GM12878 (cell line): ENCODE results near the gene PACS1. TPM values are rescaled to one million over a fixed set of nuclear protein-coding genes. Genes with fewer than 3 reads are reported as not detected.

Experiments used
- ATAC-seq: fragments of 200-7000 bp; cut with Tn5 transposase; 3 replicates; pipeline ENCODE4 v1.9.1; 2020; ENCODE audit warnings: mild to moderate bottlenecking, moderate library complexity
- BruUV-seq: library from RNA; stranded (reverse); fragments of 400-500 nt; replicated peaks from 2 replicates; lab custom pipeline; 2021; lab: Mats Ljungman, UMichigan
- CTCF ChIA-PET: fragments of 300-600 bp; sonication (Branson Sonifier 250); formaldehyde crosslinking; extraction: SDS; loops from one replicate; lab custom pipeline; 2021; ENCODE audit warnings: inconsistent platforms; lab: Yijun Ruan, JAX
- POLR2A ChIA-PET: fragments of 350-600 bp; formaldehyde crosslinking; extraction: SDS; loops from one replicate; lab custom pipeline; 2021; ENCODE audit warnings: inconsistent platforms; lab: Charles Lee
- RAD21 ChIA-PET: fragments of 300-600 bp; sonication (Branson Sonifier 250); formaldehyde crosslinking; loops from one replicate; lab custom pipeline; 2023; ENCODE audit warnings: antibody characterized with exemption; ENCODE audit not compliant: unreplicated experiment; lab: Charles Lee
- SMC1A ChIA-PET: fragments of 300-600 bp; sonication (Branson Sonifier 250); formaldehyde crosslinking; loops from one replicate; lab custom pipeline; 2023; ENCODE audit not compliant: unreplicated experiment, uncharacterized antibody; lab: Charles Lee
- DNase-seq: peaks from one replicate; pipeline ENCODE4 v3.0.0-alpha.2; 2011; ENCODE audit warnings: low read depth, low spot score
- FAIRE-seq: peaks from 3 replicates; lab custom pipeline; 2011; peaks lifted over from hg19 to GRCh38; lab: Jason Lieb, UNC
- H2AFZ ChIP-seq: 2 replicates; pipeline ENCODE4 v1.6.0; 2011; ENCODE audit warnings: low read depth, low read length, control low read depth; ENCODE audit not compliant: control insufficient read depth
- H3K27ac ChIP-seq: 2 replicates; pipeline ENCODE4 v1.5.1; 2011; ENCODE audit warnings: control low read depth; ENCODE audit not compliant: control insufficient read depth, insufficient read depth
- H3K27me3 ChIP-seq, 2 experiments: replicated peaks in 1 of 2; 2 replicates each; pipeline versions ENCODE4 v1.6.0 to v1.6.1; 2011; ENCODE audit warnings: low read length in 1 of 2; ENCODE audit not compliant: control insufficient read depth in 2 of 2, insufficient read depth in 2 of 2
- H3K36me3 ChIP-seq, 2 experiments: 2 replicates each; pipeline ENCODE4 v1.5.1; 2011; ENCODE audit warnings: low read length in 1 of 2; ENCODE audit not compliant: control insufficient read depth in 2 of 2, insufficient read depth in 2 of 2
- H3K4me1 ChIP-seq: 2 replicates; pipeline ENCODE4 v1.6.1; 2011; ENCODE audit warnings: mild to moderate bottlenecking, low read length, moderate library complexity, mixed read lengths; ENCODE audit not compliant: control insufficient read depth, insufficient read depth
- H3K4me2 ChIP-seq: 2 replicates; pipeline ENCODE4 v1.6.0; 2011; ENCODE audit warnings: control low read depth; ENCODE audit not compliant: control insufficient read depth, insufficient read depth
- H3K4me3 ChIP-seq: fragments of 200-600 bp; sonication (generic); 2 replicates; pipeline ENCODE4 v1.5.1; 2016
- H3K79me2 ChIP-seq: 2 replicates; pipeline ENCODE4 v1.6.0; 2011; ENCODE audit warnings: low read length; ENCODE audit not compliant: control insufficient read depth, insufficient read depth
- H3K9ac ChIP-seq: 2 replicates; pipeline ENCODE4 v1.8.0; 2011; ENCODE audit warnings: low read length, control low read depth, mixed read lengths; ENCODE audit not compliant: control insufficient read depth, insufficient read depth
- H3K9me3 ChIP-seq: replicated peaks from 3 replicates; pipeline ENCODE4 v1.5.1; 2011; ENCODE audit warnings: mild to moderate bottlenecking, low read length; ENCODE audit not compliant: control insufficient read depth, insufficient read depth
- H4K20me1 ChIP-seq: 2 replicates; pipeline ENCODE4 v1.6.0; 2011; ENCODE audit not compliant: control insufficient read depth, insufficient read depth
- BCL11A ChIP-seq: IDR thresholded peaks from 2 replicates; pipeline ENCODE4 v1.6.1; 2011; ENCODE audit warnings: low read depth, low read length
- CEBPB ChIP-seq, 2 experiments: fragments of 150-350 bp in 1 of 2; IDR thresholded peaks; 2 replicates each; pipeline ENCODE4 v1.6.1; 2012 to 2014; ENCODE audit warnings: low read depth in 2 of 2, low read length in 2 of 2, borderline replicate concordance in 1 of 2, inconsistent platforms in 1 of 2
- CREM ChIP-seq: IDR thresholded peaks from 2 replicates; pipeline ENCODE4 v1.6.1; 2014; ENCODE audit warnings: antibody characterized with exemption, low read depth
- CTCF ChIP-seq, 3 experiments: IDR thresholded peaks in 2 of 3; conservative IDR thresholded peaks in 1 of 3; 2 replicates each; pipeline ENCODE4 v1.5.1; 2011; ENCODE audit warnings: low read depth in 3 of 3, low read length in 3 of 3, mild to moderate bottlenecking in 3 of 3, control low read depth in 2 of 3, moderate library complexity in 2 of 3, inconsistent platforms in 1 of 3, mixed read lengths in 1 of 3; ENCODE audit not compliant: control insufficient read depth in 2 of 3, insufficient read depth in 1 of 3; ENCODE audit errors: extremely low read depth in 1 of 3
- IKZF1 ChIP-seq: fragments of 450-650 bp; conservative IDR thresholded peaks from 2 replicates; pipeline ENCODE4 v1.6.1; 2017; ENCODE audit warnings: antibody characterized with exemption, mild to moderate bottlenecking
- IRF5 ChIP-seq: fragments of 450-650 bp; IDR thresholded peaks from 2 replicates; pipeline ENCODE4 v1.6.1; 2017; ENCODE audit warnings: borderline replicate concordance
- MEF2A ChIP-seq: IDR thresholded peaks from 2 replicates; pipeline ENCODE4 v1.6.1; 2011; ENCODE audit warnings: low read depth, mild to moderate bottlenecking, low read length, moderate library complexity; ENCODE audit not compliant: insufficient read depth
- NFYA ChIP-seq: IDR thresholded peaks from 2 replicates; pipeline ENCODE4 v1.6.1; 2011; ENCODE audit warnings: low read depth, mild to moderate bottlenecking, low read length, improper control_type of control experiment, borderline replicate concordance
- PBX3 ChIP-seq: IDR thresholded peaks from 2 replicates; pipeline ENCODE4 v1.6.1; 2011; ENCODE audit warnings: mild to moderate bottlenecking, low read depth, low read length, moderate library complexity; ENCODE audit not compliant: insufficient replicate concordance
- SKIL ChIP-seq: fragments of 450-650 bp; IDR thresholded peaks from 2 replicates; pipeline ENCODE4 v1.6.1; 2017; ENCODE audit warnings: mild to moderate bottlenecking, low read depth, inconsistent platforms; ENCODE audit not compliant: poor library complexity, severe bottlenecking
- SREBF1 ChIP-seq: IDR thresholded peaks from 2 replicates; pipeline ENCODE4 v1.6.1; 2012; ENCODE audit warnings: mild to moderate bottlenecking, low read length
- YBX1 ChIP-seq: fragments of 450-650 bp; IDR thresholded peaks from 2 replicates; pipeline ENCODE4 v1.6.1; 2016; ENCODE audit warnings: antibody characterized with exemption
- ZBTB33 ChIP-seq: fragments of 450-650 bp; IDR thresholded peaks from 2 replicates; pipeline ENCODE4 v1.6.1; 2017; ENCODE audit warnings: mild to moderate bottlenecking
- ZNF207 ChIP-seq: fragments of 450-650 bp; IDR thresholded peaks from 2 replicates; pipeline ENCODE4 v1.6.1; 2014; ENCODE audit warnings: antibody characterized with exemption, mild to moderate bottlenecking, borderline replicate concordance
- ZSCAN29 ChIP-seq: fragments of 450-650 bp; IDR thresholded peaks from 2 replicates; pipeline ENCODE4 v1.6.1; 2017; ENCODE audit warnings: mild to moderate bottlenecking, moderate library complexity
- WGBS: methylation state at CpG from one replicate; pipeline ENCODE4 v1.1.6; 2016; ENCODE audit warnings: low lambda C conversion rate; ENCODE audit not compliant: insufficient replicate concordance, insufficient coverage; ENCODE audit errors: missing lambda C conversion rate; 5-methylcytosine and 5-hydroxymethylcytosine counted together
- in situ Hi-C: fragments of 300-500 bp; cut with MboI; formaldehyde crosslinking; loops from 9 replicates; pipeline ENCODE4 v1.14.3; 2018; ENCODE audit warnings: mixed read lengths
- intact Hi-C: fragments of 100-400 bp; cut with micrococcal nuclease; formaldehyde crosslinking; loops from one replicate; pipeline ENCODE4 v1.14.2; 2022; ENCODE audit not compliant: unreplicated experiment
- polyA plus RNA-seq, 11 experiments: library from polyadenylated mRNA; depleted of rRNA in 4 of 11; unstranded in 6 of 11; stranded (reverse) in 5 of 11; fragments of >200 nt; fragmentation: Nextera tagmentation in 4 of 11; fragmentation: Illumina TruSeq in 1 of 11; extraction: Ambion mirVana in 4 of 11; extraction: Trizol in 1 of 11; gene quantifications; 1 replicate in 1 of 11; 2 replicates in 10 of 11; pipeline versions ENCODE4 v1.2.1 to v1.2.3, GENCODE V29; 2011 to 2016; ENCODE audit warnings: inconsistent platforms in 2 of 11, missing spikeins in 2 of 11, low read depth in 1 of 11
- total RNA-seq, 4 experiments: library from RNA; depleted of rRNA in 3 of 4; stranded (reverse); fragments of >200 nt in 3 of 4; fragmentation: Illumina TruSeq in 1 of 4; extraction: Trizol in 1 of 4; gene quantifications; 2 replicates each; pipeline versions ENCODE4 v1.2.1 to v1.2.3, GENCODE V29; 2013 to 2021

The PACS1 gene
- total and polyA plus RNA-seq, 10 of the 15 experiments (the other 5 are each of a cell fraction or from before 2014, with no cell fraction given), result 1.1 to 74.3 (median 17.9) TPM

DNA sequence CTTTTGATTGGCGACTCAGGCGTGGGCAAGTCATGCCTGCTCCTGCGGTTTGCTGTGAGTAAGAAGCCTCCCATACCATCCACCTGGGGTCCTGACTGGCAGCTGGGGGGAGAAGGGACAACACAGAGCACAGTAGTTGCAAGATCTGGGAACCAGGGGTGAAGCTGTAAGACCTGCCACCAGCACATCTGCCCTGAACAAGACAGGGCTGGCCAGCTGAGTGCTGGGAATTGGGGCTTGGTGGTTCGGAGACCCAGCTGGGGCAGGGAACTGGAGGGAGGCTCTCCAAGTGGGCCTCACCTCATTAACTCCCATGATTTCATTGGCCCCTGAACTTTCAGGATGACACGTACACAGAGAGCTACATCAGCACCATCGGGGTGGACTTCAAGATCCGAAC lies 201.7 kb downstream of the PACS1 start:
- H3K9me3 ChIP-seq, result no peaks in the 10 kb centered on the region
- DNase-seq (no peak), ATAC-seq (no peak), FAIRE-seq (no peak)
- peaks cover 11% of the 10 kb centered on the region for H3K4me1 ChIP-seq
- in situ Hi-C loops, result no loop called here
- POLR2A ChIA-PET, result interaction anchor here (0.6 to 0.7 kb wide), 4 partner anchors 26 to 339 kb away, joined by 3 read pairs; no protein-coding TSS in a partner anchor
- SMC1A ChIA-PET, result interaction anchor here (1.2 to 1.6 kb wide), 2 partner anchors 9 to 17 kb away, joined by 3 read pairs; partner anchors contain the start of gene YIF1A
- RAD21 ChIA-PET, result interaction anchor here (1.5 kb wide), 1 partner anchor 10 kb away, joined by 4 read pairs; no protein-coding TSS in a partner anchor
- 92% methylated on average over 7 of the region's 7 CpGs for WGBS
- H3K79me2 ChIP-seq, result peaks cover 27% of the 10 kb centered on the region
- CTCF ChIA-PET, result interaction anchor here (0.6 to 3.3 kb wide), 6 partner anchors 9 to 105 kb away, joined by 3 to 19 read pairs (median 5); no protein-coding TSS in a partner anchor
- no peak overlapping the region for H3K4me3 ChIP-seq
- H4K20me1 ChIP-seq, result no peaks in the 10 kb centered on the region
- H3K4me2 ChIP-seq, result no peak overlapping the region; the same call in 1 of the 2 replicates
- peaks cover 20 to 32% of the 10 kb centered on the region in 2 experiments for H3K36me3 ChIP-seq
- intact Hi-C loops, result no loop called here
- no peaks in the 10 kb centered on the region for H3K27me3 ChIP-seq
- no peak overlapping the region for H2AFZ ChIP-seq
- H3K9ac ChIP-seq, result no peak overlapping the region
- H3K27ac ChIP-seq, result no peak overlapping the region
- BruUV-seq, result TSS peak; percentile 15
- TF ChIP-seq IRF5, result no peak
- no peak for TF ChIP-seq CREM
- no peak for TF ChIP-seq MEF2A
- TF ChIP-seq SREBF1, result no peak
- TF ChIP-seq ZSCAN29, result no peak
- TF ChIP-seq PBX3, result no peak
- no peak for TF ChIP-seq CTCF (IDR thresholded peaks at IDR 0.05 in 2 of 3, conservative IDR thresholded peaks at IDR 0.05 in 1 of 3; ENCODE audit: control insufficient read depth in 2 of 3, extremely low read depth in 1 of 3, insufficient read depth in 1 of 3, low read depth in 3 of 3, low read length in 3 of 3)
- no peak for TF ChIP-seq IKZF1
- no peak for TF ChIP-seq YBX1
- no peak for TF ChIP-seq SKIL
- no peak for TF ChIP-seq ZBTB33
- TF ChIP-seq NFYA, result no peak
- no peak for TF ChIP-seq BCL11A
- no peak for TF ChIP-seq CEBPB (IDR thresholded peaks at IDR 0.05; ENCODE audit: borderline replicate concordance in 1 of 2, low read depth in 2 of 2, low read length in 2 of 2)
- no peak for TF ChIP-seq ZNF207
